ENCODE measurements around the gene CCDC182.

CCDC182 gene

DNA sequence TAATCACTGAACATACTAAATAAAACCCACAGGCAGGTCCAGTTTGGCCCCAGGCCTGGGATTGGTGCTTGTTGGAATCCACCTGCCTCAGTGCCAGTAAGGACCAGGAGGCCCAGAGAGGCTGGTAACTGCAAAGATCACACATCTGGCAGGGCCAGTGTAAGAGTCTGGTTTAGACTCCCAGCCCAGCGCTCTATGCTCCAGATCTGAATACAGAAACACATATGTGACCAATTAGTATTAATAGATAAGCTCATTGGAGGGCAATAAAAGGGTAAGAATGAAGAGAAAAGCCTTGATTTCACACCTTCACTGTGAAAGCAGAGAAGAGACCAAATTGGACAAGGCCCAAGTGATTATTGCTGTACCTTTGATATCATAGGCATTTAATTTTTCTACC lies 13.6 kb upstream of the CCDC182 start:
- H3K4me1 ChIP-seq (ENCODE audit: control insufficient read depth, insufficient read depth, low read length, poor library complexity, severe bottlenecking) = no peaks in the 10 kb centered on the region
- no peaks in the 10 kb centered on the region for H3K27me3 ChIP-seq (replicated peaks; ENCODE audit: control insufficient read depth, insufficient read depth, low read length, poor library complexity, severe bottlenecking)
- H3K27ac ChIP-seq (ENCODE audit: insufficient read depth, low read length, poor library complexity, severe bottlenecking) = no peak overlapping the region
- no peak for DNase-seq
- H3K4me3 ChIP-seq (ENCODE audit: insufficient read depth, low read depth, low read length, poor library complexity, severe bottlenecking) = no peak overlapping the region
- no peaks in the 10 kb centered on the region for H3K36me3 ChIP-seq (ENCODE audit: control insufficient read depth, insufficient read depth, low read length)
- no peaks in the 10 kb centered on the region for H3K9me3 ChIP-seq (ENCODE audit: control insufficient read depth, low read length)

GRCh38 chr17:57757735-57758134 lies 12.6 kb upstream of the CCDC182 start:
- Histone ChIP-seq H3K27ac (ENCODE audit: insufficient read depth, low read length, poor library complexity, severe bottlenecking) (no peak overlapping the region), H3K4me3 (ENCODE audit: insufficient read depth, low read depth, low read length, poor library complexity, severe bottlenecking) (no peak overlapping the region), H3K36me3 (ENCODE audit: control insufficient read depth, insufficient read depth, low read length) (no peaks in the 10 kb centered on the region), H3K9me3 (ENCODE audit: control insufficient read depth, low read length) (no peaks in the 10 kb centered on the region), H3K27me3 (replicated peaks; ENCODE audit: control insufficient read depth, insufficient read depth, low read length, poor library complexity, severe bottlenecking) (no peaks in the 10 kb centered on the region), H3K4me1 (ENCODE audit: control insufficient read depth, insufficient read depth, low read length, poor library complexity, severe bottlenecking) (no peaks in the 10 kb centered on the region)
- DNase-seq = no peak

GRCh38 chr17:57756951-57757350 lies 11.9 kb upstream of the CCDC182 start:
- H3K4me1 ChIP-seq (ENCODE audit: control insufficient read depth, insufficient read depth, low read length, poor library complexity, severe bottlenecking) = no peaks in the 10 kb centered on the region
- no peak for DNase-seq
- H3K4me3 ChIP-seq (ENCODE audit: insufficient read depth, low read depth, low read length, poor library complexity, severe bottlenecking) = no peak overlapping the region
- no peak overlapping the region for H3K27ac ChIP-seq (ENCODE audit: insufficient read depth, low read length, poor library complexity, severe bottlenecking)
- H3K9me3 ChIP-seq (ENCODE audit: control insufficient read depth, low read length) = no peaks in the 10 kb centered on the region
- H3K27me3 ChIP-seq (replicated peaks; ENCODE audit: control insufficient read depth, insufficient read depth, low read length, poor library complexity, severe bottlenecking) = no peaks in the 10 kb centered on the region
- H3K36me3 ChIP-seq (ENCODE audit: control insufficient read depth, insufficient read depth, low read length) = no peaks in the 10 kb centered on the region

DNA sequence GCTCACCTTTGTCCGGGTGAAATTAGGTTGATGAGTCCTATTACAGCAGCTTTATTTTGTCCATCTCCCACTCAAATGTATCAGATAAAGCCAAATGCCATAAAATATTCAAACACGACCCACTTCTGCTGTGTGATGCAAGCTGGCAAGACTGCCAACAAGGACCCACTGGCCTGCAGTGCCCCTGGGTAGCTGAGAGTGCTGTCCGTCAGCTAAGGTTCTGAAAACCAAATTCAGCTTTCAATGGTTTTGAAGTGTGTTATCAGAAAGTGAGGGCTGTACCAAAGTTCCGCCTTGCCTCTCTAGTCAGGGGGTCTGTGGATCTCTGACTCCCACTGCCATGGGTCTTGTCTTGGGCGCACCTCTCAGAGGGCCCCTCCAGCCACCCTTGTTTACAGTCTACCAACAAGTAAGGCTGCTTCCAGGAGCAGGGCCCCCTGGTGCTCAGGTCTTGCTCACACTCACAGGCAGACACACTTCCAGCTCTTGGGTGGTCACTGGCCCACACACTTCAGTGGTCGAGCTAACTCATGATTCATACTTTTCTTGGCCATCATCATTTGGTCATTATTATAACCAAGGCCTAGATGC lies 10.5 kb upstream of the CCDC182 start:
- Histone ChIP-seq H3K4me3 (ENCODE audit: insufficient read depth, low read depth, low read length, poor library complexity, severe bottlenecking) (no peak overlapping the region), H3K4me1 (ENCODE audit: control insufficient read depth, insufficient read depth, low read length, poor library complexity, severe bottlenecking) (no peaks in the 10 kb centered on the region), H3K27ac (ENCODE audit: insufficient read depth, low read length, poor library complexity, severe bottlenecking) (no peak overlapping the region), H3K27me3 (replicated peaks; ENCODE audit: control insufficient read depth, insufficient read depth, low read length, poor library complexity, severe bottlenecking) (no peaks in the 10 kb centered on the region), H3K36me3 (ENCODE audit: control insufficient read depth, insufficient read depth, low read length) (no peaks in the 10 kb centered on the region), H3K9me3 (ENCODE audit: control insufficient read depth, low read length) (no peaks in the 10 kb centered on the region)
- DNase-seq = no peak

DNA sequence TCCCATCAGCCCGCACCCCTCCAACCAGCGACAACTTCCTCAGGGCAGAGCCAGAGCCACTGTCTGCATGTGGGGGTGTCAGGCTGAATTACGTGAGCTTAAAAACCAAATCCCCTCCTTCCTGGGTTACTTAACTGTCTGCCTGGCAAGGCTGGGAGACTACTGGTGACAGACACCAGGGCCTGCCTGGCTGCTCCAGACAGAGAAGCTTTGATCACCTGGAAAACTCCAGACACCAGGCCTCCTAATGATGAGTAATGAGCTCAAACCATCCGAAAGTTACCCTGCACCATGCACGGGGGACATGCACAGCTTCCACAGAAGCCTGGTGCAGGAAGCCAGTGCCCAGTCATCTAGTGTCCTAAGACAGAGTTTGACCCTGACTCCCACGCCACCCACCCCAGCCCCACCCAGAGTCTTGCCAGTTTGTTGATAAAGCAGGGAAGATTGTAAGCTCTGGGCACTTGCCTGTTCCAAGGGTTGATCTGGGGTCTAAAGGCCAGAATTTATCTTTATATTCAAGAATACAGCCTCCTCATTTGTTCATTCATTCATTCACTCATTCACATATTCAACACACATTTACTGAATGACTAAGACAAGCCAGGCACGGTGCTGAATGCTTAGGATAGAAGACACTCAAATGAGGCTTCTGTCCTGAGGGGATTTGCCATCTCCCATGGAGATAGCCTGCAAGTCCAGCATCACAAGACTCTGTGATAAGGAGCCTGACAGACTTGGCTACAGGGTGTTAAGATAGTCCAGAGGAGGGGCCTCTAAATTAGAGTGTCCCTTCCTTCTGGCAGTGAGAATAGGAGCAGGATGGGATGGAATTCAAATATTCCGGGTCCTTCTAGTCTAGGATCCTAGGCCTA lies 7.2 kb upstream of the CCDC182 start:
- DNase-seq = no peak
- H3K9me3 ChIP-seq (ENCODE audit: control insufficient read depth, low read length) = no peaks in the 10 kb centered on the region
- no peaks in the 10 kb centered on the region for H3K36me3 ChIP-seq (ENCODE audit: control insufficient read depth, insufficient read depth, low read length)
- no peaks in the 10 kb centered on the region for H3K4me1 ChIP-seq (ENCODE audit: control insufficient read depth, insufficient read depth, low read length, poor library complexity, severe bottlenecking)
- no peak overlapping the region for H3K4me3 ChIP-seq (ENCODE audit: insufficient read depth, low read depth, low read length, poor library complexity, severe bottlenecking)
- H3K27me3 ChIP-seq (replicated peaks; ENCODE audit: control insufficient read depth, insufficient read depth, low read length, poor library complexity, severe bottlenecking) = no peaks in the 10 kb centered on the region
- no peak overlapping the region for H3K27ac ChIP-seq (ENCODE audit: insufficient read depth, low read length, poor library complexity, severe bottlenecking)

- Histone ChIP-seq H3K9me3 (ENCODE audit: control insufficient read depth, low read length) (no peaks in the 10 kb centered on the region), H3K27me3 (replicated peaks; ENCODE audit: control insufficient read depth, insufficient read depth, low read length, poor library complexity, severe bottlenecking) (no peaks in the 10 kb centered on the region), H3K4me1 (ENCODE audit: control insufficient read depth, insufficient read depth, low read length, poor library complexity, severe bottlenecking) (no peaks in the 10 kb centered on the region), H3K4me3 (ENCODE audit: insufficient read depth, low read depth, low read length, poor library complexity, severe bottlenecking) (no peak overlapping the region), H3K27ac (ENCODE audit: insufficient read depth, low read length, poor library complexity, severe bottlenecking) (no peak overlapping the region), H3K36me3 (ENCODE audit: control insufficient read depth, insufficient read depth, low read length) (no peaks in the 10 kb centered on the region)
- no peak for DNase-seq
Observed at GRCh38 chr17:57751348-57751971, 6.4 kb upstream of the CCDC182 start.

GRCh38 chr17:57750895-57751294 lies 5.8 kb upstream of the CCDC182 start:
- H3K4me1 ChIP-seq (ENCODE audit: control insufficient read depth, insufficient read depth, low read length, poor library complexity, severe bottlenecking) = no peaks in the 10 kb centered on the region
- no peak overlapping the region for H3K4me3 ChIP-seq (ENCODE audit: insufficient read depth, low read depth, low read length, poor library complexity, severe bottlenecking)

GRCh38 chr17:57750109-57750871 lies 5.2 kb upstream of the CCDC182 start:
- Histone ChIP-seq H3K4me3 (ENCODE audit: insufficient read depth, low read depth, low read length, poor library complexity, severe bottlenecking) (no peak overlapping the region), H3K27ac (ENCODE audit: insufficient read depth, low read length, poor library complexity, severe bottlenecking) (no peak overlapping the region), H3K9me3 (ENCODE audit: control insufficient read depth, low read length) (no peaks in the 10 kb centered on the region), H3K36me3 (ENCODE audit: control insufficient read depth, insufficient read depth, low read length) (no peaks in the 10 kb centered on the region), H3K4me1 (ENCODE audit: control insufficient read depth, insufficient read depth, low read length, poor library complexity, severe bottlenecking) (no peaks in the 10 kb centered on the region), H3K27me3 (replicated peaks; ENCODE audit: control insufficient read depth, insufficient read depth, low read length, poor library complexity, severe bottlenecking) (no peaks in the 10 kb centered on the region)
- no peak for DNase-seq

More at GRCh38 chr17:57750895-57751294, 5.8 kb upstream of the CCDC182 start:
- DNase-seq = no peak
- no peaks in the 10 kb centered on the region for H3K27me3 ChIP-seq (replicated peaks; ENCODE audit: control insufficient read depth, insufficient read depth, low read length, poor library complexity, severe bottlenecking)
- H3K27ac ChIP-seq (ENCODE audit: insufficient read depth, low read length, poor library complexity, severe bottlenecking) = no peak overlapping the region
- no peaks in the 10 kb centered on the region for H3K36me3 ChIP-seq (ENCODE audit: control insufficient read depth, insufficient read depth, low read length)
- no peaks in the 10 kb centered on the region for H3K9me3 ChIP-seq (ENCODE audit: control insufficient read depth, low read length)

- Histone ChIP-seq H3K27ac (ENCODE audit: insufficient read depth, low read length, poor library complexity, severe bottlenecking) (no peak overlapping the region), H3K36me3 (ENCODE audit: control insufficient read depth, insufficient read depth, low read length) (no peaks in the 10 kb centered on the region), H3K27me3 (replicated peaks; ENCODE audit: control insufficient read depth, insufficient read depth, low read length, poor library complexity, severe bottlenecking) (no peaks in the 10 kb centered on the region), H3K9me3 (ENCODE audit: control insufficient read depth, low read length) (no peaks in the 10 kb centered on the region), H3K4me1 (ENCODE audit: control insufficient read depth, insufficient read depth, low read length, poor library complexity, severe bottlenecking) (no peaks in the 10 kb centered on the region), H3K4me3 (ENCODE audit: insufficient read depth, low read depth, low read length, poor library complexity, severe bottlenecking) (no peak overlapping the region)
- DNase-seq = no peak
Observed at GRCh38 chr17:57749701-57750100, 4.6 kb upstream of the CCDC182 start.
